Effector memory CD8-positive, alpha-beta T cell (primary cell): ENCODE data around the gene PCSK5.

Experiments
- ATAC-seq: fragments of 150-1000 bp; cut with Tn5 transposase; replicated peaks from 2 replicates; pipeline ENCODE4 v1.10.0; 2021; ENCODE audit warnings: mild to moderate bottlenecking, moderate library complexity
- DNase-seq, 3 experiments: peaks; one replicate each; pipeline ENCODE4 v3.0.0; 2021
- H3K27ac Mint-ChIP-seq, 2 donors: one replicate each; pipeline ENCODE4 v1.8.0; 2022; ENCODE audit warnings: mild to moderate bottlenecking in 2 of 2, mixed read lengths in 2 of 2, moderate library complexity in 2 of 2
- H3K27me3 Mint-ChIP-seq, 2 donors: one replicate each; pipeline ENCODE4 v1.8.0; 2022; ENCODE audit warnings: mixed read lengths in 2 of 2
- H3K36me3 Mint-ChIP-seq: one replicate; pipeline ENCODE4 v1.8.0; 2022; ENCODE audit warnings: mild to moderate bottlenecking, moderate library complexity, mixed read lengths; ENCODE audit not compliant: insufficient read depth
- H3K4me1 Mint-ChIP-seq, 2 donors: one replicate each; pipeline ENCODE4 v1.8.0; 2022; ENCODE audit warnings: low read depth in 2 of 2, mixed read lengths in 2 of 2
- H3K4me3 Mint-ChIP-seq, 2 donors: one replicate each; pipeline ENCODE4 v1.8.0; 2022; ENCODE audit warnings: mild to moderate bottlenecking in 2 of 2, mixed read lengths in 2 of 2, moderate library complexity in 2 of 2
- H3K9me3 Mint-ChIP-seq, 2 donors: one replicate each; pipeline ENCODE4 v1.8.0; 2022; ENCODE audit warnings: mixed read lengths in 2 of 2

Gene PCSK5

DNA sequence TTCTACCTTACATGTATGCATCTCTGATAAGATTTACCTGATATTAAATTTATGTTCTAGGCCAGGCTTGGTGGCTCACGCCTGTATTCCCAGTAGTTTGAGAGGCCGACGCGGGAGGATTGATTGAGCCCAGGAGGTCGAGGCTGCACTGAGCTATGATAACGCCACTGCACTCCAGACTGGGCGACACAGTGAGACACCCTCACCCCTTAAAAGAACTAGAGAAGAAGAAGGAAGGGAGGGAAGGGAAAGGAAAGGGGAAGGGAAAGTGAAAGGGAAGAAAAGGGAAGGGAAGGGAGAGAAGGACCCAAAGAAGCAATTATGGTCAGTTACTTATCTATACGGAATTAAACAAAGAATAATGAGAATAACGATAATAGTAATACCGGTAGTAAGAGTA is 504.9 kb downstream of the PCSK5 start:
- Mint-ChIP-seq H3K36me3 (peaks cover 10% of the 10 kb centered on the region), H3K4me3 (peak overlapping the region; percentile 96 to 99), H3K4me1 (peaks cover 17 to 28% of the 10 kb centered on the region in 2 donors), H3K27me3 (no peaks in the 10 kb centered on the region), H3K9me3 (no peaks in the 10 kb centered on the region), H3K27ac (peak overlapping the region; percentile 98 to 99)
- DNase-seq (no peak), ATAC-seq (no peak)

- no peaks in the 10 kb centered on the region for H3K9me3 Mint-ChIP-seq
- no peak for ATAC-seq
- DNase-seq = no peak
- no peak overlapping the region for H3K27ac Mint-ChIP-seq
- H3K27me3 Mint-ChIP-seq = no peaks in the 10 kb centered on the region
- H3K36me3 Mint-ChIP-seq = peaks cover 10% of the 10 kb centered on the region
- H3K4me3 Mint-ChIP-seq = no peak overlapping the region
- H3K4me1 Mint-ChIP-seq = peaks cover 14 to 24% of the 10 kb centered on the region in 2 donors
Observed at GRCh38 chr9:76396144-76396543, 505.7 kb downstream of the PCSK5 start.

- Mint-ChIP-seq H3K27me3 (no peaks in the 10 kb centered on the region), H3K36me3 (peaks cover 10% of the 10 kb centered on the region), H3K4me3 (no peak overlapping the region), H3K9me3 (no peaks in the 10 kb centered on the region), H3K27ac (no peak overlapping the region), H3K4me1 (peaks cover 14 to 23% of the 10 kb centered on the region in 2 donors)
- ATAC-seq = no peak
- DNase-seq = no peak
Observed at GRCh38 chr9:76396597-76396996, 506.1 kb downstream of the PCSK5 start.

GRCh38 chr9:76399856-76400255 is 509.4 kb downstream of the PCSK5 start:
- Mint-ChIP-seq H3K4me3 (no peak overlapping the region), H3K27ac (no peak overlapping the region)
- ATAC-seq = no peak

DNA sequence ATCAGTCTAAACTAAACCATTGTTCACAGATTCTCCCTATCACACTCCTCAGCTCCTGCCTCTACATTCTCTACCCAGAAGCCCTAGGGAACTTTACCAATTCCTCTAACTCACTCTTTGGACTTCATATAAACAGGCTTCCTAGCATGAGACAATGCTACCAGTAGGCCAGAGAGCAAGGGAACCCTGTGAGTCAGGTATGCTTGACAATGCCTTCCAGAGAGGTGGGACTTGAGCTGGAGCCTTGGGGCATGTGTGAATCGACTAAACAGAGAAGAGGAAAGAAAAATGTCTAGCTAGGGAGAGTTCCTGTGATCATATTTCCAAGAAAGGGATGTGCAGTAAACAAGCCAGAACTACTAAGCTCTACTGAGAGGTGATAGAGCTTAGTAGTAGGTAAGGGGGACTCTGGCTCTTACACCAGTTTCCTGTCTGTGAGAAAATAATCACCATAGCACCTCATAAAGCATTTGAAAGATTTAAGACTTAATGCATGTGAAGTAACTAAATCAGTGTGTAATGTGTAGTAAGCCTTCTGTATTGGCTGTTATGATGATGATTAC is 510.1 kb downstream of the PCSK5 start:
- Mint-ChIP-seq H3K4me3 (no peak overlapping the region), H3K27me3 (no peaks in the 10 kb centered on the region), H3K9me3 (no peaks in the 10 kb centered on the region), H3K27ac (no peak overlapping the region), H3K4me1 (peaks cover 4 to 7% of the 10 kb centered on the region in 2 donors), H3K36me3 (no peaks in the 10 kb centered on the region)
- ATAC-seq (no peak), DNase-seq (no peak)

More at GRCh38 chr9:76399856-76400255, 509.4 kb downstream of the PCSK5 start:
- H3K36me3 Mint-ChIP-seq = peaks cover 5% of the 10 kb centered on the region
- DNase-seq = no peak
- H3K9me3 Mint-ChIP-seq = no peaks in the 10 kb centered on the region
- H3K4me1 Mint-ChIP-seq = peaks cover 9 to 13% of the 10 kb centered on the region in 2 donors
- H3K27me3 Mint-ChIP-seq = no peaks in the 10 kb centered on the region

- H3K4me3 Mint-ChIP-seq = no peak overlapping the region
- H3K36me3 Mint-ChIP-seq = no peaks in the 10 kb centered on the region
- ATAC-seq (no peak), DNase-seq (no peak)
- H3K27ac Mint-ChIP-seq = no peak overlapping the region
- H3K27me3 Mint-ChIP-seq = no peaks in the 10 kb centered on the region
- H3K4me1 Mint-ChIP-seq = peaks cover 4 to 7% of the 10 kb centered on the region in 2 donors
- H3K9me3 Mint-ChIP-seq = no peaks in the 10 kb centered on the region
Observed at GRCh38 chr9:76401176-76401575, 510.7 kb downstream of the PCSK5 start.

- DNase-seq = no peak
- H3K27me3 Mint-ChIP-seq = no peaks in the 10 kb centered on the region
- no peak for ATAC-seq
- H3K36me3 Mint-ChIP-seq = no peaks in the 10 kb centered on the region
- H3K4me3 Mint-ChIP-seq = no peak overlapping the region
- H3K27ac Mint-ChIP-seq = no peak overlapping the region
- H3K9me3 Mint-ChIP-seq = no peaks in the 10 kb centered on the region
- H3K4me1 Mint-ChIP-seq = peaks cover 4 to 7% of the 10 kb centered on the region in 2 donors
Observed at GRCh38 chr9:76401580-76402354, 511.3 kb downstream of the PCSK5 start.

GRCh38 chr9:76403352-76403751 is 512.9 kb downstream of the PCSK5 start:
- DNase-seq (peak in 2 of 3 experiments; percentile 4 to 17), ATAC-seq (peak; percentile 97)
- Mint-ChIP-seq H3K4me3 (peak overlapping the region; percentile 55 to 68), H3K27me3 (no peaks in the 10 kb centered on the region), H3K4me1 (peaks cover 4 to 7% of the 10 kb centered on the region in 2 donors), H3K27ac (peak overlapping the region in 1 of 2 donors; percentile 94), H3K9me3 (no peaks in the 10 kb centered on the region), H3K36me3 (no peaks in the 10 kb centered on the region)

DNA sequence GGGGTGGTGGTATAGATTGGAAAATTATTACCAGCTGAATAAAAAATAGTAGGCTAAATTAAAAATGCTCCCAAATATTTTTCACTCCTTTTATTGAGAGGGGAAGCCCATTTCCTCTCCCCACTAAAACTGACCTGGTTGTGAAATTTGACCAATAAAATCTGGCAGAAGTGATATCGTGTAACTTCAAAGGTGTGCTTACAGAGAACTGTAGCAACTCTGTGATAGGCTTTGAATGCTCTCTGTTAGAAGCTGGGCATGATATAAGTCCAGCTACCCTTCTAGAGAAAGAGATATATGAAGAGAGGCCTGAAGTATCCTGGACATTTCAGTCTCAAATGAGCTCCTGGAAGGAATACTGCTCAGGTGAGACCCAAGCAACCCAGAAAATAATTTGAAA is 513.9 kb downstream of the PCSK5 start:
- H3K4me3 Mint-ChIP-seq = no peak overlapping the region
- H3K27ac Mint-ChIP-seq = no peak overlapping the region
- no peaks in the 10 kb centered on the region for H3K27me3 Mint-ChIP-seq
- no peak for DNase-seq
- ATAC-seq = no peak
- no peaks in the 10 kb centered on the region for H3K9me3 Mint-ChIP-seq
- H3K36me3 Mint-ChIP-seq = no peaks in the 10 kb centered on the region
- peaks cover 4 to 7% of the 10 kb centered on the region in 2 donors for H3K4me1 Mint-ChIP-seq

DNA sequence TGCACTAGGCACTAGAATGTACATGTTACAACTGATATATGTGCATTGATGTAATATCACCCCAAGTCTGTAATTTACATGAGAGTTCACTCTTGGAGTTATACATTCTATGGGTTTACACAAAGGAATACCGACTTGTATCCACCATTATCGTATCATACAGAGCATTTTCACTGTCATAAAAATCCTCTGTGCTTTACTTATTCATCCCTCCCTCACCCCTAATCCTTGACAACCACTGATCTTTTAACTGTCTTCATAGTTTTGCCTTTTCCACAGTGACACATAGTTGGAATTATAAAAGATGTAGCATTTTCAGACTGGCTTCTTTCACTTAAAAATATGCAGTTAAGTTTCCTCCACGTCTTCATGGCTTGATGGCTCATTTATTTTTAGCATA is 514.9 kb downstream of the PCSK5 start:
- H3K36me3 Mint-ChIP-seq = no peaks in the 10 kb centered on the region
- ATAC-seq = no peak
- no peaks in the 10 kb centered on the region for H3K9me3 Mint-ChIP-seq
- no peak for DNase-seq
- H3K4me3 Mint-ChIP-seq = no peak overlapping the region
- H3K27me3 Mint-ChIP-seq = no peaks in the 10 kb centered on the region
- H3K27ac Mint-ChIP-seq = no peak overlapping the region
- peaks cover 4 to 7% of the 10 kb centered on the region in 2 donors for H3K4me1 Mint-ChIP-seq

DNA sequence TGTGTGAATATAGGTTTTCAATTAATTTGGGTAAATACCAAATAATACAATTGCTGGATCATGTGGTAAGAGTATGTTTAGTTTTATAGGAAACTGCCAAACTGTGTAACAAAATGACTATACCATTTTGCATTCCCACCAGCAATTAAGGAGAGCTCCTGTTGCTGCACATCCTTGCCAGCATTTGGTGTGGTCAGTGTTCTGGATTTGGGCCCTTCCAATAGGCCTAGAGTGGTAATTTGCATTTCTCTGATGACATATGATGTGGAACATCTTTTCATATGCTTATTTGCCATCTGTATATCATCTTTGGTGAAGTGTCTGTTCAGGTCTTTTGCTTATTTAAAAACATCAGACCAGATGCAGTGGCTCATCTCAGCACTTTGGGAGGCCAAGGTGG is 515.4 kb downstream of the PCSK5 start:
- no peaks in the 10 kb centered on the region for H3K36me3 Mint-ChIP-seq
- H3K4me3 Mint-ChIP-seq = no peak overlapping the region
- DNase-seq = no peak
- no peaks in the 10 kb centered on the region for H3K27me3 Mint-ChIP-seq
- no peak for ATAC-seq
- H3K4me1 Mint-ChIP-seq = peaks cover 4 to 7% of the 10 kb centered on the region in 2 donors
- peak overlapping the region in 1 of 2 donors; percentile 71 for H3K27ac Mint-ChIP-seq
- no peaks in the 10 kb centered on the region for H3K9me3 Mint-ChIP-seq
